ENCODE data around the gene GPHB5.

DNA sequence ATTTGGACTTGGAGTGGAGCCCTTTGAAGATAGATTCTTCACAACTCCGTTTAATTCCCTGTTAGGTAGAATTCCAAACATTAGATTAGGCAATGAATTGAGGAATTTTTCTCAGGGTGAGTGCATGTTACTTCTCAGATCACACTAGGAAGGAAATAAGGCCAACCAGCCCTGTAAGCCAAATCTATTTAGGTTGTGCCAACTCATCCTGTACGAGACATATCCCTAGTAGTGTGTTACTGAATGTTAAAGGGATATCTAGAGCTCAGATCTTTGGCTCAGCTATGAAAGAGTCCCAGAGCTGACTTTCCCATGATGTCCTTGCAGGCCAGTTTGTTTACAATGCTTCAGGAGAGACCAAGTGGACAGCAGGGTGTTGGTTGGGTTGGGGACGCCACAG, 45.6 kb downstream of the GPHB5 start:
- TF ChIP-seq, protein P1, sequence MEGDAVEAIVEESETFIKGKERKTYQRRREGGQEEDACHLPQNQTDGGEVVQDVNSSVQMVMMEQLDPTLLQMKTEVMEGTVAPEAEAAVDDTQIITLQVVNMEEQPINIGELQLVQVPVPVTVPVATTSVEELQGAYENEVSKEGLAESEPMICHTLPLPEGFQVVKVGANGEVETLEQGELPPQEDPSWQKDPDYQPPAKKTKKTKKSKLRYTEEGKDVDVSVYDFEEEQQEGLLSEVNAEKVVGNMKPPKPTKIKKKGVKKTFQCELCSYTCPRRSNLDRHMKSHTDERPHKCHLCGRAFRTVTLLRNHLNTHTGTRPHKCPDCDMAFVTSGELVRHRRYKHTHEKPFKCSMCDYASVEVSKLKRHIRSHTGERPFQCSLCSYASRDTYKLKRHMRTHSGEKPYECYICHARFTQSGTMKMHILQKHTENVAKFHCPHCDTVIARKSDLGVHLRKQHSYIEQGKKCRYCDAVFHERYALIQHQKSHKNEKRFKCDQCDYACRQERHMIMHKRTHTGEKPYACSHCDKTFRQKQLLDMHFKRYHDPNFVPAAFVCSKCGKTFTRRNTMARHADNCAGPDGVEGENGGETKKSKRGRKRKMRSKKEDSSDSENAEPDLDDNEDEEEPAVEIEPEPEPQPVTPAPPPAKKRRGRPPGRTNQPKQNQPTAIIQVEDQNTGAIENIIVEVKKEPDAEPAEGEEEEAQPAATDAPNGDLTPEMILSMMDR (IDR thresholded peaks at IDR 0.05; ENCODE audit: borderline replicate concordance, extremely low read depth, low read length, poor library complexity, severe bottlenecking): no peak
- no peak for TF ChIP-seq EZH2 (IDR thresholded peaks at IDR 0.05; ENCODE audit: borderline replicate concordance, low read depth, low read length, severe bottlenecking)
